ENCODE data around the gene OPRL1. TPM values are rescaled to one million over a fixed set of nuclear protein-coding genes. Genes with fewer than 3 reads are reported as not detected.

The OPRL1 gene
- total RNA-seq, 1 donor from 2014 or later: 1.9 TPM

GRCh38 chr20:64038224-64038564 is 41.7 kb upstream of the OPRL1 start:
- Histone ChIP-seq H3K9me3 (no peaks in the 10 kb centered on the region), H3K4me3 (peak overlapping the region; percentile 64), H3K27me3 (peaks cover 46% of the 10 kb centered on the region), H3K4me1 (peaks cover 40% of the 10 kb centered on the region), H3K36me3 (peaks cover 8% of the 10 kb centered on the region), H3K27ac (peak overlapping the region; percentile 81)
- no peak for DNase-seq
- intact Hi-C loops (cut with DNase I): no loop called here
- TF ChIP-seq CTCF (IDR thresholded peaks at IDR 0.05): no peak
- peak; percentile 4 for ATAC-seq

- peak overlapping the region; percentile 81 for H3K27ac ChIP-seq
- H3K4me3 ChIP-seq: peak overlapping the region; percentile 64
- H3K27me3 ChIP-seq: peaks cover 46% of the 10 kb centered on the region
- peak; percentile 86 for ATAC-seq
- peaks cover 40% of the 10 kb centered on the region for H3K4me1 ChIP-seq
- H3K36me3 ChIP-seq: peaks cover 2% of the 10 kb centered on the region
- intact Hi-C loops (cut with DNase I): no loop called here
- no peaks in the 10 kb centered on the region for H3K9me3 ChIP-seq
- DNase-seq: peak; percentile 89
- TF ChIP-seq CTCF (IDR thresholded peaks at IDR 0.05): peak; percentile 66
Observed at GRCh38 chr20:64038565-64039292, 41.2 kb upstream of the OPRL1 start.

GRCh38 chr20:64039293-64040160 is 40.4 kb upstream of the OPRL1 start:
- Histone ChIP-seq H3K27ac (no peak overlapping the region), H3K9me3 (no peaks in the 10 kb centered on the region), H3K4me3 (peak overlapping the region; percentile 64), H3K27me3 (peaks cover 46% of the 10 kb centered on the region), H3K4me1 (peaks cover 40% of the 10 kb centered on the region), H3K36me3 (no peaks in the 10 kb centered on the region)
- intact Hi-C loops (cut with DNase I): no loop called here
- DNase-seq (no peak), ATAC-seq (peak; percentile 38)
- TF ChIP-seq CTCF (IDR thresholded peaks at IDR 0.05): no peak

GRCh38 chr20:64040231-64041039 is 39.4 kb upstream of the OPRL1 start:
- no peak for TF ChIP-seq CTCF (IDR thresholded peaks at IDR 0.05)
- no peaks in the 10 kb centered on the region for H3K36me3 ChIP-seq
- H3K9me3 ChIP-seq: no peaks in the 10 kb centered on the region
- intact Hi-C loops (cut with DNase I): no loop called here
- ATAC-seq: no peak
- H3K4me1 ChIP-seq: peaks cover 40% of the 10 kb centered on the region
- no peak for DNase-seq
- H3K27ac ChIP-seq: no peak overlapping the region
- H3K4me3 ChIP-seq: no peak overlapping the region
- H3K27me3 ChIP-seq: peaks cover 46% of the 10 kb centered on the region

- DNase-seq (no peak), ATAC-seq (no peak)
- Histone ChIP-seq H3K4me3 (peak overlapping the region; percentile 50), H3K9me3 (no peaks in the 10 kb centered on the region), H3K4me1 (peaks cover 40% of the 10 kb centered on the region), H3K27me3 (peaks cover 44% of the 10 kb centered on the region), H3K27ac (peak overlapping the region; percentile 77), H3K36me3 (no peaks in the 10 kb centered on the region)
- intact Hi-C loops (cut with DNase I): no loop called here
- no peak for TF ChIP-seq CTCF (IDR thresholded peaks at IDR 0.05)
Observed at GRCh38 chr20:64041040-64041780, 38.7 kb upstream of the OPRL1 start.

All from upper lobe of right lung (tissue), 1 donor.